Activated T-cell treated with anti-CD3 and anti-CD28 coated beads for 4 hours (primary cell): ENCODE measurements around the gene AUH.

ENCODE experiments used
- DNase-seq: peaks from one replicate; pipeline ENCODE4 v3.0.0-alpha.2; 2020

The AUH gene

GRCh38 chr9:91285729-91286353, 75.9 kb downstream of the AUH start:
- no peak for DNase-seq

GRCh38 chr9:91282292-91282691, 79.4 kb downstream of the AUH start:
- DNase-seq, result no peak

GRCh38 chr9:91279296-91280204, 82.2 kb downstream of the AUH start:
- DNase-seq, result no peak

- DNase-seq, result no peak
Observed at GRCh38 chr9:91276513-91276912, 85.2 kb downstream of the AUH start.

- no peak for DNase-seq
Observed at GRCh38 chr9:91275655-91276054, 86.1 kb downstream of the AUH start.

GRCh38 chr9:91274949-91275492, 86.7 kb downstream of the AUH start:
- DNase-seq, result no peak

GRCh38 chr9:91273853-91274552, 87.7 kb downstream of the AUH start:
- no peak for DNase-seq

- DNase-seq, result no peak
Observed at GRCh38 chr9:91271156-91271555, 90.6 kb downstream of the AUH start.

GRCh38 chr9:91269907-91270491, 91.7 kb downstream of the AUH start:
- no peak for DNase-seq

- DNase-seq, result no peak
Observed at GRCh38 chr9:91266448-91266847, 95.3 kb downstream of the AUH start.

GRCh38 chr9:91265514-91265913, 96.2 kb downstream of the AUH start:
- no peak for DNase-seq

- no peak for DNase-seq
Observed at GRCh38 chr9:91261417-91261816, 100.3 kb downstream of the AUH start.

- DNase-seq, result no peak
Observed at GRCh38 chr9:91259162-91259561, 102.6 kb downstream of the AUH start.

GRCh38 chr9:91258451-91258850, 103.3 kb downstream of the AUH start:
- DNase-seq, result no peak

- DNase-seq, result no peak
Observed at GRCh38 chr9:91256235-91256634, 105.5 kb downstream of the AUH start.

- DNase-seq, result no peak
Observed at GRCh38 chr9:91255327-91255726, 106.4 kb downstream of the AUH start.

GRCh38 chr9:91253488-91253887, 108.2 kb downstream of the AUH start:
- DNase-seq, result no peak

GRCh38 chr9:91248707-91249106, 113.0 kb downstream of the AUH start:
- DNase-seq, result no peak

GRCh38 chr9:91247278-91247677, 114.4 kb downstream of the AUH start:
- no peak for DNase-seq

GRCh38 chr9:91246846-91247245, 114.9 kb downstream of the AUH start:
- DNase-seq, result no peak

GRCh38 chr9:91245431-91246313, 116.0 kb downstream of the AUH start:
- no peak for DNase-seq

GRCh38 chr9:91243029-91243428, 118.7 kb downstream of the AUH start:
- DNase-seq, result no peak
